ENCODE measurements around the gene CAPSL.

The CAPSL gene

DNA sequence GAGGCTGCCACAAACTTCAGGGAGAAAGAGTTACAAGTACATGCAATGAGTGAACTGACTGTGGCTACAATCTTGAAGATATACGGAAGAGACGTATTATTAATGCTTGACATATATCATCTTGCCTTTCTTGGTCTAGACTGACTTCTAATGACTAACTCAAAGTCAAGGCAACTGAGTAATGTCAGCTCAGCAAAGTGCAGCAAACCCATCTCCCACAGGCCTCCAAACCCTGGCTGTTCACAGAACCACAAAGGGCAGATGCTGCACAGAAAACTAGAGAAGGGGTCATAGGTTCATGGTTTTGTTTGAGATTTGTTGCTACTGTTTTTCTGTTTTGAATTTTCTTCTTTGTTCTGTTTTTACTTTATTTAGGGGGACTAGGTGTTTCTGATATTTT is 60.8 kb downstream of the CAPSL start:
- no peak overlapping the region for H3K4me3 ChIP-seq (ENCODE audit: insufficient read depth, low read depth, low read length)
- H3K27me3 ChIP-seq (ENCODE audit: control insufficient read depth, insufficient read depth, low read length, poor library complexity, severe bottlenecking) = no peaks in the 10 kb centered on the region
- H3K4me1 ChIP-seq (ENCODE audit: control insufficient read depth, insufficient read depth, low read length) = no peaks in the 10 kb centered on the region
- WGBS, 2 experiments = 79 to 81% methylated on average over 2 of the region's 2 CpGs
- H3K27ac ChIP-seq (ENCODE audit: insufficient read depth, low read depth, low read length, poor library complexity, severe bottlenecking) = no peak overlapping the region
- H3K9me3 ChIP-seq (ENCODE audit: control insufficient read depth, low read length) = no peaks in the 10 kb centered on the region
- H3K36me3 ChIP-seq (ENCODE audit: control insufficient read depth, insufficient read depth, low read length) = no peaks in the 10 kb centered on the region

GRCh38 chr5:35876922-35877321 is 61.5 kb downstream of the CAPSL start:
- no peak overlapping the region for H3K4me3 ChIP-seq (ENCODE audit: insufficient read depth, low read depth, low read length)
- no peaks in the 10 kb centered on the region for H3K27me3 ChIP-seq (ENCODE audit: control insufficient read depth, insufficient read depth, low read length, poor library complexity, severe bottlenecking)
- H3K27ac ChIP-seq (ENCODE audit: insufficient read depth, low read depth, low read length, poor library complexity, severe bottlenecking) = no peak overlapping the region
- no peaks in the 10 kb centered on the region for H3K4me1 ChIP-seq (ENCODE audit: control insufficient read depth, insufficient read depth, low read length)
- H3K36me3 ChIP-seq (ENCODE audit: control insufficient read depth, insufficient read depth, low read length) = no peaks in the 10 kb centered on the region
- 91 to 92% methylated on average over 1 to 3 of the region's 3 CpGs for WGBS, 2 experiments
- no peaks in the 10 kb centered on the region for H3K9me3 ChIP-seq (ENCODE audit: control insufficient read depth, low read length)

GRCh38 chr5:35876454-35876853 is 62.0 kb downstream of the CAPSL start:
- Histone ChIP-seq H3K36me3 (ENCODE audit: control insufficient read depth, insufficient read depth, low read length) (no peaks in the 10 kb centered on the region), H3K9me3 (ENCODE audit: control insufficient read depth, low read length) (no peaks in the 10 kb centered on the region), H3K4me3 (ENCODE audit: insufficient read depth, low read depth, low read length) (no peak overlapping the region), H3K27ac (ENCODE audit: insufficient read depth, low read depth, low read length, poor library complexity, severe bottlenecking) (no peak overlapping the region), H3K4me1 (ENCODE audit: control insufficient read depth, insufficient read depth, low read length) (no peaks in the 10 kb centered on the region), H3K27me3 (ENCODE audit: control insufficient read depth, insufficient read depth, low read length, poor library complexity, severe bottlenecking) (no peaks in the 10 kb centered on the region)
- WGBS, 2 experiments = 98 to 100% methylated on average over 2 of the region's 2 CpGs

GRCh38 chr5:35870605-35871004 is 67.8 kb downstream of the CAPSL start:
- no peaks in the 10 kb centered on the region for H3K4me1 ChIP-seq (ENCODE audit: control insufficient read depth, insufficient read depth, low read length)
- no peaks in the 10 kb centered on the region for H3K36me3 ChIP-seq (ENCODE audit: control insufficient read depth, insufficient read depth, low read length)
- H3K9me3 ChIP-seq (ENCODE audit: control insufficient read depth, low read length) = no peaks in the 10 kb centered on the region
- no peak overlapping the region for H3K4me3 ChIP-seq (ENCODE audit: insufficient read depth, low read depth, low read length)
- 95 to 97% methylated on average over 3 to 4 of the region's 4 CpGs for WGBS, 2 experiments
- H3K27ac ChIP-seq (ENCODE audit: insufficient read depth, low read depth, low read length, poor library complexity, severe bottlenecking) = no peak overlapping the region
- H3K27me3 ChIP-seq (ENCODE audit: control insufficient read depth, insufficient read depth, low read length, poor library complexity, severe bottlenecking) = no peaks in the 10 kb centered on the region

GRCh38 chr5:35869685-35870277 is 68.6 kb downstream of the CAPSL start:
- no peaks in the 10 kb centered on the region for H3K4me1 ChIP-seq (ENCODE audit: control insufficient read depth, insufficient read depth, low read length)
- no peaks in the 10 kb centered on the region for H3K36me3 ChIP-seq (ENCODE audit: control insufficient read depth, insufficient read depth, low read length)
- WGBS, 2 experiments = 90 to 92% methylated on average over 5 of the region's 5 CpGs
- no peak overlapping the region for H3K4me3 ChIP-seq (ENCODE audit: insufficient read depth, low read depth, low read length)
- no peaks in the 10 kb centered on the region for H3K27me3 ChIP-seq (ENCODE audit: control insufficient read depth, insufficient read depth, low read length, poor library complexity, severe bottlenecking)
- no peak overlapping the region for H3K27ac ChIP-seq (ENCODE audit: insufficient read depth, low read depth, low read length, poor library complexity, severe bottlenecking)
- no peaks in the 10 kb centered on the region for H3K9me3 ChIP-seq (ENCODE audit: control insufficient read depth, low read length)

GRCh38 chr5:35867998-35868397 is 70.4 kb downstream of the CAPSL start:
- H3K36me3 ChIP-seq (ENCODE audit: control insufficient read depth, insufficient read depth, low read length) = no peaks in the 10 kb centered on the region
- no peaks in the 10 kb centered on the region for H3K27me3 ChIP-seq (ENCODE audit: control insufficient read depth, insufficient read depth, low read length, poor library complexity, severe bottlenecking)
- no peaks in the 10 kb centered on the region for H3K4me1 ChIP-seq (ENCODE audit: control insufficient read depth, insufficient read depth, low read length)
- WGBS, 2 experiments = 91 to 92% methylated on average over 3 to 4 of the region's 4 CpGs
- no peak overlapping the region for H3K4me3 ChIP-seq (ENCODE audit: insufficient read depth, low read depth, low read length)
- H3K9me3 ChIP-seq (ENCODE audit: control insufficient read depth, low read length) = no peaks in the 10 kb centered on the region
- H3K27ac ChIP-seq (ENCODE audit: insufficient read depth, low read depth, low read length, poor library complexity, severe bottlenecking) = no peak overlapping the region

DNA sequence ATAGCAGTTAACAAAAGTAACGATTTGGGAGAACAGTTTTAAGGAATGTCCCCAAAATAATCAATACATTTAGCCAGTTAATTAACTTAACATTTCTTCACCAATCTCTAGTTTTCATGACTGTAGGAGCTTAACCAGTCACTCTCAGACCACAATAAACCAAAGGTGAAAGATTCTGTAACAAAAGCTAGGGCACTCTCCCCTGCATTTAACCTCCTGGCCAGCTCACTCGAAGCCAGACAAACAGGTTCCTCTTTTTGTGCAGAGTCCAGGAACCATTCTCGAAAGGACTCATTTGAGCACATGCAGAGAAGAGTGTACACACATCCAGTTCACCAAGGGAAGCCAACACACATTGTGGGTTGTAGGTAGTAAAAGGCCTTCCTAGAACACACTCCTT is 75.3 kb downstream of the CAPSL start:
- 81 to 90% methylated on average over 3 of the region's 3 CpGs for WGBS, 2 experiments
- Histone ChIP-seq H3K36me3 (ENCODE audit: control insufficient read depth, insufficient read depth, low read length) (no peaks in the 10 kb centered on the region), H3K27me3 (ENCODE audit: control insufficient read depth, insufficient read depth, low read length, poor library complexity, severe bottlenecking) (no peaks in the 10 kb centered on the region), H3K4me1 (ENCODE audit: control insufficient read depth, insufficient read depth, low read length) (peaks cover 7% of the 10 kb centered on the region), H3K27ac (ENCODE audit: insufficient read depth, low read depth, low read length, poor library complexity, severe bottlenecking) (no peak overlapping the region), H3K9me3 (ENCODE audit: control insufficient read depth, low read length) (no peaks in the 10 kb centered on the region), H3K4me3 (ENCODE audit: insufficient read depth, low read depth, low read length) (no peak overlapping the region)

- Histone ChIP-seq H3K36me3 (ENCODE audit: control insufficient read depth, insufficient read depth, low read length) (no peaks in the 10 kb centered on the region), H3K27me3 (ENCODE audit: control insufficient read depth, insufficient read depth, low read length, poor library complexity, severe bottlenecking) (no peaks in the 10 kb centered on the region), H3K4me3 (ENCODE audit: insufficient read depth, low read depth, low read length) (no peak overlapping the region), H3K9me3 (ENCODE audit: control insufficient read depth, low read length) (no peaks in the 10 kb centered on the region), H3K27ac (ENCODE audit: insufficient read depth, low read depth, low read length, poor library complexity, severe bottlenecking) (no peak overlapping the region), H3K4me1 (ENCODE audit: control insufficient read depth, insufficient read depth, low read length) (peaks cover 7% of the 10 kb centered on the region)
- 89 to 91% methylated on average over 2 of the region's 2 CpGs for whole genome bisulfite sequencing, 2 experiments
These were observed 76.3 kb downstream of the CAPSL start for GRCh38 chr5:35862126-35862525.

GRCh38 chr5:35861718-35862117 is 76.7 kb downstream of the CAPSL start:
- WGBS, 2 experiments = 94 to 100% methylated on average over 1 of the region's 1 CpG
- Histone ChIP-seq H3K4me3 (ENCODE audit: insufficient read depth, low read depth, low read length) (no peak overlapping the region), H3K4me1 (ENCODE audit: control insufficient read depth, insufficient read depth, low read length) (peaks cover 7% of the 10 kb centered on the region), H3K27ac (ENCODE audit: insufficient read depth, low read depth, low read length, poor library complexity, severe bottlenecking) (no peak overlapping the region), H3K9me3 (ENCODE audit: control insufficient read depth, low read length) (no peaks in the 10 kb centered on the region), H3K36me3 (ENCODE audit: control insufficient read depth, insufficient read depth, low read length) (no peaks in the 10 kb centered on the region), H3K27me3 (ENCODE audit: control insufficient read depth, insufficient read depth, low read length, poor library complexity, severe bottlenecking) (no peaks in the 10 kb centered on the region)

DNA sequence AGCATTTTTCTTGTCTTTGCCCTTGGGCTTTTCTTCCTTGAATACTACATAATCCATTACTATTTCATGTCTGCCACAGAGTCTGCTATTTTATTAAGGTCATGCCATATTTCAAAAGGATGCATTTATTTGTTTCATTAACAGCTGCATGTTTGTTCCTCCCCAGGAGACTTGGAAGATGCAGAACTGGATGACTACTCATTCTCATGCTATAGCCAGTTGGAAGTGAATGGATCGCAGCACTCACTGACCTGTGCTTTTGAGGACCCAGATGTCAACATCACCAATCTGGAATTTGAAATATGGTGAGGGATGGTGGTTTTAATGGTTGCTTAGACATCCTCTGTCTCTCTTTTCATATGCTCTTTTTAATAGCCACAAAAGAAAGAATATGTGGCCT is 77.7 kb downstream of the CAPSL start:
- Histone ChIP-seq H3K27me3 (ENCODE audit: control insufficient read depth, insufficient read depth, low read length, poor library complexity, severe bottlenecking) (no peaks in the 10 kb centered on the region), H3K9me3 (ENCODE audit: control insufficient read depth, low read length) (no peaks in the 10 kb centered on the region), H3K36me3 (ENCODE audit: control insufficient read depth, insufficient read depth, low read length) (no peaks in the 10 kb centered on the region), H3K27ac (ENCODE audit: insufficient read depth, low read depth, low read length, poor library complexity, severe bottlenecking) (no peak overlapping the region), H3K4me1 (ENCODE audit: control insufficient read depth, insufficient read depth, low read length) (peaks cover 7% of the 10 kb centered on the region), H3K4me3 (ENCODE audit: insufficient read depth, low read depth, low read length) (no peak overlapping the region)
- 78 to 100% methylated on average over 1 of the region's 1 CpG for WGBS, 2 experiments

All from ectodermal cell (in vitro differentiated cells).